NCI-H128 (cell line): ENCODE measurements around the gene RBMS3.

Experiments
- DNase-seq: peaks from one replicate; lab custom pipeline; 2025; ENCODE audit not compliant: unreplicated experiment; lab: John Stamatoyannopoulos, UW

RBMS3 gene

GRCh38 chr3:29919571-29919970 is 638.7 kb downstream of the RBMS3 start:
- DNase-seq: no peak

- no peak for DNase-seq
These were observed 642.3 kb downstream of the RBMS3 start for GRCh38 chr3:29922992-29923746.

GRCh38 chr3:29924783-29925561 is 644.1 kb downstream of the RBMS3 start:
- DNase-seq: no peak

GRCh38 chr3:29926378-29926777 is 645.5 kb downstream of the RBMS3 start:
- DNase-seq: no peak

- no peak for DNase-seq
These were observed 651.9 kb downstream of the RBMS3 start for GRCh38 chr3:29932696-29933325.

- no peak for DNase-seq
These were observed 653.1 kb downstream of the RBMS3 start for GRCh38 chr3:29933802-29934490.

GRCh38 chr3:29934751-29935150 is 653.9 kb downstream of the RBMS3 start:
- DNase-seq: no peak

- no peak for DNase-seq
These were observed 655.2 kb downstream of the RBMS3 start for GRCh38 chr3:29936054-29936453.

GRCh38 chr3:29936766-29937165 is 655.9 kb downstream of the RBMS3 start:
- no peak for DNase-seq

- no peak for DNase-seq
These were observed 656.3 kb downstream of the RBMS3 start for GRCh38 chr3:29937185-29937584.

- DNase-seq: no peak
These were observed 660.0 kb downstream of the RBMS3 start for GRCh38 chr3:29940759-29941323.

- no peak for DNase-seq
These were observed 661.4 kb downstream of the RBMS3 start for GRCh38 chr3:29942297-29942696.

GRCh38 chr3:29949131-29949530 is 668.3 kb downstream of the RBMS3 start:
- no peak for DNase-seq

- DNase-seq: no peak
These were observed 669.2 kb downstream of the RBMS3 start for GRCh38 chr3:29949940-29950616.

- DNase-seq: no peak
These were observed 671.6 kb downstream of the RBMS3 start for GRCh38 chr3:29952431-29952830.

GRCh38 chr3:29955413-29955812 is 674.5 kb downstream of the RBMS3 start:
- no peak for DNase-seq

GRCh38 chr3:29958816-29959215 is 677.9 kb downstream of the RBMS3 start:
- DNase-seq: no peak

GRCh38 chr3:29971895-29972294 is 691.0 kb downstream of the RBMS3 start:
- no peak for DNase-seq

- no peak for DNase-seq
These were observed 691.6 kb downstream of the RBMS3 start for GRCh38 chr3:29972320-29972993.

- DNase-seq: no peak
These were observed 692.9 kb downstream of the RBMS3 start for GRCh38 chr3:29973763-29974162.
